Memory B cell (primary cell): Measurements from ENCODE around the gene ADCY2.
"Not testable (repeated sequence)": the region's sequence is repeated elsewhere in the genome, so short reads cannot be mapped to it uniquely, and the experiment has no call there.

Experiments used
- ATAC-seq: fragments of 150-1000 bp; cut with Tn5 transposase; 2 replicates; pipeline ENCODE4 v1.10.0; 2021; ENCODE audit warnings: low read depth, mild to moderate bottlenecking, moderate library complexity
- DNase-seq, 2 donors: peaks; one replicate each; pipeline ENCODE4 v3.0.0; 2022; ENCODE audit warnings: low spot score in 2 of 2
- H3K27ac Mint-ChIP-seq: one replicate; pipeline ENCODE4 v1.8.0; 2022; ENCODE audit warnings: mild to moderate bottlenecking, moderate library complexity, mixed read lengths
- H3K27me3 Mint-ChIP-seq: one replicate; pipeline ENCODE4 v1.8.0; 2022; ENCODE audit warnings: mixed read lengths
- H3K36me3 Mint-ChIP-seq: one replicate; pipeline ENCODE4 v1.8.0; 2022; ENCODE audit warnings: mild to moderate bottlenecking, mixed read lengths
- H3K4me1 Mint-ChIP-seq: one replicate; pipeline ENCODE4 v1.8.0; 2022; ENCODE audit warnings: mixed read lengths
- H3K4me3 Mint-ChIP-seq: one replicate; pipeline ENCODE4 v1.8.0; 2022; ENCODE audit warnings: mild to moderate bottlenecking, moderate library complexity, mixed read lengths
- H3K9me3 Mint-ChIP-seq: one replicate; pipeline ENCODE4 v1.8.0; 2022; ENCODE audit warnings: mixed read lengths

Gene ADCY2

DNA sequence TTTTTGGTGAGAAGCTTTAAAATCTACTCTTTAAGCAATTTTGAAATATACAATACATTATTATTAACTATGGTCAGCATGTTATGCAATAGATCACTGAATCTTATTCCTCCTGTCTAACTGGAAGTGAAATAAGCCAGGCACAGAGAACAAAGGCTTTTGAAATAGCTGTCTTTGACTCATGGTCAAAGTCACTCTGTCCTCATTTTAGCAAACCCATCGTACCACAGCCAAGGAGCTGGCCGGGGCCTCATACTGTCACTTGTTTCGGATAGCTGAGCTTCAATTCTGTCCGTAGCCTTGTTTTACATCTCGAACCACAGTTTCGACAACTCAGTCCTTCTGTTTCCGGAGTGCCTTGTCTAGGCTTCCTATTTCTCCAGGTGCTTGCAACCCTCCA lies 19.2 kb downstream of the ADCY2 start:
- H3K4me3 Mint-ChIP-seq: no peak overlapping the region
- H3K4me1 Mint-ChIP-seq: no peaks in the 10 kb centered on the region
- no peaks in the 10 kb centered on the region for H3K27me3 Mint-ChIP-seq
- H3K36me3 Mint-ChIP-seq: no peaks in the 10 kb centered on the region
- peaks cover 4% of the 10 kb centered on the region for H3K9me3 Mint-ChIP-seq
- DNase-seq (no peak), ATAC-seq (no peak)
- no peak overlapping the region for H3K27ac Mint-ChIP-seq

DNA sequence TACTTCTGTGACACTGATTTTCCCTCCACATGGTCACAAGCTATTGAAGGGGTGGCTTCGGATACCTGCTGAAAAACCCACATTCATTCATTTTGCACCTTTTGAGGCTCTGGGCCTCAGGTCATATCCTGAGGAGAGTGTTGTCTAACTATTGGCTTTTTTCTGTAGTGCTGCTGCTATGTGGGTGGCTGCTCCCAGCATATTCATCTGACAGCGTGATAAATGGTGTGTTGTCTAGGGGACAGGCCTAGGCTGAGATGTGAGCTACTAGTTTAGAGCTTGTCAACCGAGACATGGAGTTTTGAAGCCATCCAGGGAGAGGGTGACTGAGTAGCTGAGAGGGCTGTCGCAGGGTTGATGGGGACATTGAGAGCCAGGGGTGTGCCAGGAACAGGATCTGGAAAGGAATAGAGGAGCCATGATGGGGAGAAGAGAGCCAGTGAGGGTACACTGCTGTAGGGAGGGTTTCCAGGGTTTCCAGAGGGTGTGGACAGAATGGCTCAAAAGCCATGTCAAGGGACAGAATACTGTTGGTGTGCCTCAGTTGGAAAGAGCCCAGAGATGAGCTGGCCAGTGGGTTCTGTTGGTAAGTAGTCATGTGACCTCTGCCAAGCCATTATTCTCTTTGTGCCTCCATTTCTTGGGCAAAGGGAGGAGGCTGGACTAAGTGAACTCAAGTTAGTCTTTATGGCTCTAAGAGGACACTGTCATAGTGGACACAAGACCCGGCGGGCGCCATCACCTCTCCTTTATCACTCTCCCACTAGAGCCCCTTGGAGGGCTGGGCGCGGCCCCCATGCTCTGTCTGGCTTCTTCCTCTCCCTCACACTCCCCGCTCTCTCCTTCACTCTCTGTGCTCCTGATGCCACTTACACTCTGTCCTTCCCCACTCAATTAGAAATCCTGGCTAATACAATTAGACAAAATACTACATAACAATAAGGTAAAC lies 19.9 kb downstream of the ADCY2 start:
- Mint-ChIP-seq H3K27ac (no peak overlapping the region), H3K36me3 (no peaks in the 10 kb centered on the region), H3K4me1 (peaks cover 2% of the 10 kb centered on the region), H3K27me3 (peaks cover 2% of the 10 kb centered on the region), H3K4me3 (no peak overlapping the region), H3K9me3 (peaks cover 4% of the 10 kb centered on the region)
- DNase-seq (no peak), ATAC-seq (no peak)

DNA sequence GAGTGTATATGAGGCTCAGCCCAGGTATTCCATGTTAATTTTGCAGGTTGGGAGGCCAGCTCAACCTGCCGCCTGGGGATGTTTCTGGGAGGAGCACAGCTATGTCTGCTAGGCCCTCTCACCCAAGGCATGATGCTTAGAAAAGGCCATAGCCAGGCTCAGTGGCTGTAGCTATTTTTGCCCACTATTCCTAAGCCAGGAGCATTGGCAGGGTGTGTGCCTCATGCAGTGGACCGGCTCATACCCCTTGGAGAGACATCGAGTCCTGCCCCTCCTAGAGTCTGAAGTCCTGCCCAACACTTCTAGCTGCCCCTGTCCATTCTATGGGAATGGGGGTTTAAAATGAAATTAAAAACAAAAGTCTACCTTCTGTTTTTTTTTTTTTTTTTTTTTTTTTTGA lies 22.3 kb downstream of the ADCY2 start:
- no peak for ATAC-seq
- Mint-ChIP-seq H3K9me3 (peaks cover 4% of the 10 kb centered on the region), H3K4me3 (no peak overlapping the region), H3K27ac (no peak overlapping the region), H3K36me3 (no peaks in the 10 kb centered on the region), H3K27me3 (peaks cover 2% of the 10 kb centered on the region), H3K4me1 (peaks cover 2% of the 10 kb centered on the region)
- DNase-seq: no peak

DNA sequence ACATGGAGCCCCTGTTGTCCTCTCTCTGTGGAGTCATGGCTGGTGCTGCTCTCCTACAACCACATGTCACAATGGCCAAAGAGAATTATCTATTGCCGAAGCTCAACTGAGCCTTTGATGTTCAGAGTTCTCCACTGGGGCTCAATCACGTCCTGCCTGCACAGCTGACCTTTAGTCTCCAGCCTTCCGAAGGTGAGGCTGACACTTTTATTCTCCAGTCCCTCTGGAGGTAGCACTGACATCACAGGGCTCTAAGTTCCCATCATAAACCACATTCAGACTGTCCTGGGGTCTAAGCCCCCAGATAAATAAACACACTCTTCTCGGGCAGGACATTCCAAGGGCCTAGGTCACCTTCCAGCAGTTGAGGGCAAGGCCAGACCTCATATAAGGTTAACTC lies 23.4 kb downstream of the ADCY2 start:
- Mint-ChIP-seq H3K9me3 (peaks cover 5% of the 10 kb centered on the region), H3K36me3 (no peaks in the 10 kb centered on the region), H3K4me1 (peaks cover 2% of the 10 kb centered on the region), H3K27me3 (peaks cover 2% of the 10 kb centered on the region), H3K4me3 (no peak overlapping the region), H3K27ac (no peak overlapping the region)
- DNase-seq: no peak
- ATAC-seq: no peak

DNA sequence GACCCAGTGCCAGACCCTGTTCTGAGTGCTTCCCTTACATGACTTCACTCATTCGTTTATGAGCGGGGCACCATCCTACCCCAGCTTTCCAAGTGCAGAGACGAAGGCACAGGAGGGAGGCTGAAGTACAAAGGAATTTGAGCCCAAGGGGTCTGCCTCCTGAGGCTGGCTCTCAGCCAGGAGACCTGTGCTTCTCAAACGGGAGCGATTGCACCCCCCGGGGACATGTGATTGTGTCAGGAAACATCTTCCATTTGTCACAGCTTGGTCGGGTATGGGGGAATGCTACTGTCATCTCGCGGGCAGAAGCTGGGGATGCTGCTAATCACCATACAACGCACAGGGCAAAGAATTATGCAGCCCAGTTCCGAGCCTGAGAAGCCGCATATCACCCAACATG lies 23.9 kb downstream of the ADCY2 start:
- Mint-ChIP-seq H3K9me3 (peaks cover 5% of the 10 kb centered on the region), H3K27me3 (peaks cover 2% of the 10 kb centered on the region), H3K27ac (no peak overlapping the region)

DNA sequence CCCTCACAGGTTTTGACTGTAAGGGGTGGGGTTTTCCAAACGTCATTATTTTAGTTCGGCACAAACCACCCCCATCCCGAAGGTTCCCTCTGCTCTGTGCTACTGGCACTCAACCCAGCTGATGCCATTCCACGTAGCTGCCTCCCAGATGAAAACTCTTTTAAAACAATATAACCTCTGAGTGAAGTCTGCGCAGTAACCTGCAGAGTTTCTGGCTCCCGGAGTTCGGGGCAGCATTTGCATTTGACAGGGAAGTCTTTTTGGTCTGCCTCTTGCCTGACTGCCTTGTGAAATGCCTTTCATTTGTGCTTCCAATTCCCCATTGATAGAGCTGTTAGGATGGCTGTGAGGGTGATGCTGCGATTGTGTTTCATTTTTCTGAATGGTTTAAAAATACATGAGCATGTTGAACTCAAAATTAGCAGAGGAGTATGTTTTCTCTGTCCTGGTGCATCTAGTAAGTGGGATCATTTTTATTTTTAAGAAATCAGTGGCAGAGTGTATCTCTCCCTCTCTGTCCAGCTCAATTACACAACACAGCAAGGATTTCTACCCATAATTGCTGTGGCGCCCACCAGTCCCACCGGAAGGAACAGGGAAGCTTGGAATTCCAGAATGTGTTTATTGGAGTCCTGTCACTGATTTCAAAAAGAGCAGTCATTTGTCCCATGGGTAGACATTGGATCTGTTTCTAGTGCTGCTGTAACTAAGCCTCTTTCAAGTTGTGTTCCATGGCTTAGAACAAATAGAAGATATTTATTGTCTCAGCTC lies 24.8 kb downstream of the ADCY2 start:
- Mint-ChIP-seq H3K4me1 (peaks cover 2% of the 10 kb centered on the region), H3K27me3 (peaks cover 2% of the 10 kb centered on the region), H3K27ac (no peak overlapping the region), H3K36me3 (no peaks in the 10 kb centered on the region), H3K4me3 (no peak overlapping the region), H3K9me3 (peaks cover 2% of the 10 kb centered on the region)
- ATAC-seq: no peak
- no peak for DNase-seq

More for the DNA sequence above, 23.9 kb downstream of the ADCY2 start:
- no peak overlapping the region for H3K4me3 Mint-ChIP-seq
- no peak for ATAC-seq
- H3K36me3 Mint-ChIP-seq: no peaks in the 10 kb centered on the region
- peaks cover 2% of the 10 kb centered on the region for H3K4me1 Mint-ChIP-seq
- no peak for DNase-seq

DNA sequence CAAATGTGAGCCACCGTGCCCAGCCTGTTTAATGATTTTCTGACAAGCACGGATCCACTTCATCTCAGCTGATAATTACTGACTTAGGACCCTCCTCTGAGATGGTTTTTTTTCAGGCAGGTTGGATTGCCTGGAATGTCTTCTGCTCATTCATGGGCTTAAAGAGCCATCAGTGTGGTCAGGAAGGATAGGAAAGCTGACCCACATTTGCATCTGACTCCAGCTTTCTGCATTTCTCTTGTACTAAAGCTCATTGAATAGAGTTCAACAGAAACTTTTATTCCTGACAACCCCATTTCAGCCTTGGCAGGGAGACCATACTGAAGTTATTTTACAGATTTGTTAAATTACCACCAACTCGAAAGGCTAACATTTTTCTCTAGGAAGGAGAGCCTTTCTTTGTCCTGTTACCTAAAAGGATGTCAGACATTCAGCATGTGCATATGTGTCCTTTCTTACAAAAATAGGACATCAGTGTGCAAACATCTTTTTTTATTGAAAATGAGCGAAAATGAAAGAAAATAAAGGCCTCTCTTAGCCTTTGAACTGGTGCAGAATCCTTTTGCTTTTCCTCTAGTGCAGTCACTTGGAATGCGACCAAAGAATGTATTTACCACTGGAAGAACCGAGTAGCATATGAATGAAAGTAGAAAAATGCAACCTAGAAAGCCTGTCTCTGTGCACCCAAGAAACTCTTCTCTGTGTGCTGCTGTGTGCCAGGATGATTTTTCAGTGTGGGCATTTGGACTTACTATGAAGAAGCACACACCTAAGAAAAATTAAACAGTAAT lies 26.6 kb downstream of the ADCY2 start:
- Mint-ChIP-seq H3K4me1 (peaks cover 2% of the 10 kb centered on the region), H3K27me3 (peaks cover 2% of the 10 kb centered on the region), H3K4me3 (no peak overlapping the region), H3K9me3 (peaks cover 1% of the 10 kb centered on the region), H3K27ac (no peak overlapping the region), H3K36me3 (no peaks in the 10 kb centered on the region)
- DNase-seq: no peak
- no peak for ATAC-seq

DNA sequence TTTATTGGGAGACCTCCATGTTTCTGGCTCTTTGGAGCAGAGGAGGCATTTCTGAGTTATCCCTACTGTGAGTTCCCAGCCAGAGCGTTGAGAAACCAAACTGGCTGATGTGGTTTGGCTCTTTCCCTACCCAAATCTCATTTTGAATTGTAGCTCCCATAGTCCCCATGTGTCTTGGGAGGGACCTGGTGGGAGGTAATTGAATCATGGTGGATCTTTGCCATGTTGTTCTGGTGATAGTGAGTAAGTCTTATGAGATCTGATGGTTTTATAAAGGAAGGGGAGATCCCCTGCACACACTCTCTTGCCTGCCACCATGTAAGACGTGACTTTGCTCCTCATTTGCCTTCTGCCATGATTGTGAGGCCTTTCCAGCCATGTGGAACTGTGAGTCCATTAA lies 27.3 kb downstream of the ADCY2 start:
- ATAC-seq, H3K36me3 Mint-ChIP-seq: not testable (repeated sequence)

DNA sequence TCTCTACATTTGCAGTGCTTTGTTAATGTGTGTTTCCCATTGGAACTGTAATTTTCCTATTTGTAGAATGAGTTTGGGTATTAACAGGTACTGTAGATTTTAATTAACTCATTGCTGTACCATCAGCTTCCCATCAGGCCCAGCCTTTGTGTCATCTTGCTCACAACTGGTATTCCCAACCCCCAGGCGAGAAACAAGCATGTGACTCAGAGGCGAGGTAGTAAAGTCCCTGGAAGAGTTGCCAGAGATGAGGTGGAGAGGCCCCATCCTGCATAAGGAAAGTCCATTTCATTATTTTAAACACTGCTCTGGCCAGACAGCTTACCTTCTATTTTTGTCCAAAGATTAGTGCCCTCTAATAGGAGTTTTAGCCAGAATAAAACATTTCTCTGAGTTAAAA lies 29.9 kb downstream of the ADCY2 start:
- Mint-ChIP-seq H3K27me3 (no peaks in the 10 kb centered on the region), H3K9me3 (peaks cover 1% of the 10 kb centered on the region), H3K36me3 (no peaks in the 10 kb centered on the region), H3K4me3 (no peak overlapping the region), H3K27ac (no peak overlapping the region), H3K4me1 (no peaks in the 10 kb centered on the region)
- DNase-seq (no peak), ATAC-seq (no peak)

More for the DNA sequence above, 27.3 kb downstream of the ADCY2 start:
- not testable (repeated sequence) for DNase-seq, H3K4me3 Mint-ChIP-seq, H3K27me3 Mint-ChIP-seq, H3K4me1 Mint-ChIP-seq, H3K27ac Mint-ChIP-seq, H3K9me3 Mint-ChIP-seq

DNA sequence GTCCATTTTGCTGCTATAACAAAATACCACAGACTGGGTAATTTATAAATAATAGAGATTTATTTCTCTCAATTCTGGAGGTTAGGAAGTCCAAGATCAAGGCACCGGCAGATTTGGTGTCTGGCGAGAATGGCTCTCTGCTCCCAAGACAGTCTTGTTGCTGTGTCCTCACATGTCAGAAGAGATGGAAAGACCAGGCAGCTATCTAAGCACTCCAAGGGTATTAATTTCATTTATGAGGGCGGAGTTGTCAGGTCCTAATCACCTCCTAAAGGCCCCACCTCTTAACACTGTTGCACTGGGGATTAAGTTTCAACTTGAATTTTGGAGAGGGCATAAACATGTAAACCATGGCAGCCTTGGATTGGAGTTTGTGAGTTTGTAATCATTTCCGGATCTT lies 30.3 kb downstream of the ADCY2 start:
- H3K36me3 Mint-ChIP-seq: no peaks in the 10 kb centered on the region
- DNase-seq (no peak), ATAC-seq (no peak)
- H3K9me3 Mint-ChIP-seq: peaks cover 1% of the 10 kb centered on the region
- no peak overlapping the region for H3K4me3 Mint-ChIP-seq
- H3K27ac Mint-ChIP-seq: no peak overlapping the region
- no peaks in the 10 kb centered on the region for H3K27me3 Mint-ChIP-seq
- no peaks in the 10 kb centered on the region for H3K4me1 Mint-ChIP-seq

DNA sequence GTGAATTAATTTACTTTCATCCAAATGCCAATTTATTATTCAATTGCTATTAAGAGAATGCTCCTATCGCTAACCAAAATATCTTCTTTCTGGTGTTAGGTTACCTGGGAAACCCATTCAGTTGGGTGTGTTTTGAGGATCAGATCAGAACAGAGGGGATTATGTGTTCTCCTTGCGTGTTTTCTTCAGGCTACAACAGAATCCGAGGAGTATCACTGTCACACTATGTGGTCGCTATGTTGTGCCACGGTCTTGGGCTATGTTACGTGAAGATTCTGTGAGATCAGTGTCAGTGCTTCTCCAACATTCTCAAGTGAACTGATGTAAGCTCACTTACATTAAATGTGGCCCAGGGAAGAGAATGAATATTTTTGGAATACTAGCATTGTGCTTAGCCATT lies 39.0 kb downstream of the ADCY2 start:
- Mint-ChIP-seq H3K4me1 (no peaks in the 10 kb centered on the region), H3K27ac (no peak overlapping the region), H3K9me3 (peaks cover 3% of the 10 kb centered on the region), H3K36me3 (no peaks in the 10 kb centered on the region), H3K4me3 (no peak overlapping the region), H3K27me3 (no peaks in the 10 kb centered on the region)
- ATAC-seq (no peak), DNase-seq (no peak)

DNA sequence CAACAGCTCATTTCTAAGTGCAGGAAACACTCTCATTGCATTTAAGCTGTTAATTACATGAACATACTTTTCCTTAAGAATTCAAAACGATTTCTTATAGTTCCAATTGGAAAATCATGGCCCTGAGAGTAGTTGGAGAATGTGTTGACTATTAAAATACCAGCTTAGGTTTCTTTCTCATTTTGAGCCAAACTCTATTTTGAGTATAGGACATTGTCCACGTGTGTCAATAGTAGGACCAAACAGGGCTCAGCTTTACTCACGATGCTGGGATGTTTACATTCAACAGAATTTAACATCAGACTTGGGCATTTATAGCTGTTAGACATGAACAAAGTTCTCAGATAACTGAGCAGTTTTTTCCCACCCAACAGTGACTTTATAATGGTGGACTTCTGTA lies 39.6 kb downstream of the ADCY2 start:
- no peaks in the 10 kb centered on the region for H3K27me3 Mint-ChIP-seq
- H3K4me1 Mint-ChIP-seq: no peaks in the 10 kb centered on the region
- ATAC-seq (no peak), DNase-seq (no peak)
- H3K9me3 Mint-ChIP-seq: peaks cover 3% of the 10 kb centered on the region
- H3K36me3 Mint-ChIP-seq: no peaks in the 10 kb centered on the region
- no peak overlapping the region for H3K4me3 Mint-ChIP-seq
- H3K27ac Mint-ChIP-seq: no peak overlapping the region

DNA sequence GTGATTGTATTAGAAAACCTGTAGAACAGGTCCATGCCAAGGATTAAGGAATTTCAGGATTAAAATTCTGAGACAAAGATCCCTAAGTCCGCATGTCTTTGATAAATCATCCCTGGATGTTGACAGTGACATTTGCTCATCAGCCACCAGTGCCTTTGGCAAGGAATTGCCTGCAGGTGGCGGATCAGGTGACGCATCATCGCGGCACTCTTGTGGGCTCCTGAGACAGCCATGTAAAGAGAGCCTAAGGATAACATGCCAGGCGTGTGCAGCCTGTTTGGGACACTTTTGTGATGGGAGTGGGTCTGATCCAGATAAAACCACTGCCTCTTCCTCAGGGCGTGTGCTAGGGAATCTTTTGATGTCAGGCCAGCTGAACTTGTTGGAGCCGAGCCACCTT lies 40.6 kb downstream of the ADCY2 start:
- DNase-seq: no peak
- Mint-ChIP-seq H3K9me3 (peaks cover 3% of the 10 kb centered on the region), H3K4me3 (no peak overlapping the region), H3K4me1 (no peaks in the 10 kb centered on the region), H3K27me3 (no peaks in the 10 kb centered on the region), H3K27ac (no peak overlapping the region), H3K36me3 (no peaks in the 10 kb centered on the region)
- ATAC-seq: no peak

DNA sequence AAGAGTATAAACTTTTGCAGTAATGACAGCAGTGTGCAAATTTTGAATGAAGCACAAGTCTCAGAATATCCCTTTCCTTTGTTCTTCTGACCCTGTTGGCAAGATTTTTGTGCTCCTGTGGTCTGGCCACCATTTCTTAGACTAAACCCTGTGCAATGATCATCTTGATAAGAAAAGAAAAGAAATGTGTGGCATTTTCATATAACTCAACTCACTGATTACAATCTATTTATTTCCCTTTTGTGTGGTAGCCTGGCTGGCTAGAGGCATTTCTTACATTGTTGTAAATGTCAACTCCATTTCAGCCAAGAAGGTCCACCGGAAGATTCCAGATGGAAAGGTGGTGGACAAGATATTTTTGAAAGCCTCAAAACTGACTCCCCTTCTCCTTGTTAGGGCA lies 41.9 kb downstream of the ADCY2 start:
- Mint-ChIP-seq H3K27me3 (no peaks in the 10 kb centered on the region), H3K9me3 (peaks cover 5% of the 10 kb centered on the region), H3K4me1 (no peaks in the 10 kb centered on the region), H3K36me3 (no peaks in the 10 kb centered on the region), H3K27ac (no peak overlapping the region), H3K4me3 (no peak overlapping the region)
- ATAC-seq (no peak), DNase-seq (no peak)
